ENCODE results near the gene FAM156A. TPM values are rescaled to one million over a fixed set of nuclear protein-coding genes. Genes with fewer than 3 reads are reported as not detected.
"Not testable (repeated sequence)": the region's sequence is repeated elsewhere in the genome, so short reads cannot be mapped to it uniquely, and the experiment has no call there.

FAM156A gene, protein sequence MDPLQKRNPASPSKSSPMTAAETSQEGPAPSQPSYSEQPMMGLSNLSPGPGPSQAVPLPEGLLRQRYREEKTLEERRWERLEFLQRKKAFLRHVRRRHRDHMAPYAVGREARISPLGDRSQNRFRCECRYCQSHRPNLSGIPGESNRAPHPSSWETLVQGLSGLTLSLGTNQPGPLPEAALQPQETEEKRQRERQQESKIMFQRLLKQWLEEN
- polyA plus RNA-seq (ENCODE audit: insufficient read length in 3 of 3), result 10 to 100 TPM; 16.7 to 21.7 (median 19.3) TPM

DNA sequence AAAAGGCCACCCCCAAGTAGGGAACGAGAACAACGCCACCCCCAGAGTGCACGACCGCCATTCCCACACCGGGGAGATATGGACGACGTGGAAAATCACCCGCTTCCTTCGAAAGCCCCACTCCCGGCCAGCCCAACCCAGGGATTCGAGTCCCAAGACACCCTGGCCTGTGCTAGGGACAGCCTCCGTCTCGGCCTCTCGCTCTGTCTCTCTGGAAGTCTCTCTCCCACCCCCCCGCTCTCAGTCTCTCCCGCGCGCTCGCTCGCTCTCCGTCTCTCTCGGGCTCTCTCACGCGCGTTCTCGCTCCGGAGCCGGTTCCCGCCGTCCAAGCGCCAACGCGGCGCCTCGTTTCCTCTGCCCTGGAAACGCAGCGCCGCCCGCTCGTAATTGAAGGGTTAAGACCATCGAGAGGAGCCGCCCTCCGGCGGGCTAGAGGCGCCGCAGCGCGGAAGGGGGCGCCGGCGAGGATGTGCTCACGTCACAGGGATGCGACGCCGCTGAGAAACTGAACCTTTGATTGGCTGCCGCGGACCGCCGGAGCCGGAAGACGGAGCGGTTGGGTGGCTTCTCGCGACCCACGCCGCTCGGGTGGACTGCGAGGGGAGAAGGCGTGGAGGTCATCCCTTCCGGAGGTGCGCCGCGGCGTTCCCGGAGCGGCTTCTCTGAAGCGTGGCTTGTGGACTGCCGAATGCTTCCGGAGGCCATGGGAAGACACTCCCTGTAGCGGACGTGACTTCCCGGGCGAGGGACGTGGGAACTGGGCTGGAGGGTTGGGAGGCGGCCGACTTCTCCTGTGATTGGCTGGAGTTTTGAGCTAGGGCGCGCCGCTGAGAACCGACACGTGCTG, at the start of gene FAM156A:
Gene FAM156A (minus strand): TSS at position 406 of the 847 bp plus-strand sequence. CDS start 9,930 bp downstream, outside the sequence.
- DNase-seq (ENCODE audit: low read depth in 3 of 3, low spot score in 2 of 3), result not testable (repeated sequence)

DNA sequence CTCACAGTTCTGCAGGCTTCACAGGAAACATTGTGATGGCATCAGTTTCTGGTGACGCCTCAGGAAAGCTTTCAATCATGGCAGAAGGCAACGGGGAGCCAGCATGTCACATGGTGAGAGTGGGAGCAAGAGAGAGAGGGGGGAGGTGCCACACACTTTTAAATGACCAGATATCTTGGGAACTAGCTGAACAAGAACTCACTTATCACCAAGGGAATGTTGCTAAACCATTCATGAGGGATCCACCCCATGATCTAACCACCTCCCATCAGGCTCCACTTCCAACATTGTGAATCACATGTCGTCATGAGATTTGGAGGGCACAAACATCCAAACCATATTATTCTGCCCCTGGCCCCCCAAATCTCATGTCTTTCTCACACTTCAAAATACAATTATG, 47.0 kb upstream of the FAM156A start:
- DNase-seq (ENCODE audit: low read depth in 3 of 3, low spot score in 2 of 3), result no peak

- no peak for DNase-seq (ENCODE audit: low read depth in 3 of 3, low spot score in 2 of 3)
Observed at GRCh38 chrX:53004811-53005210, 46.5 kb upstream of the FAM156A start.

DNA sequence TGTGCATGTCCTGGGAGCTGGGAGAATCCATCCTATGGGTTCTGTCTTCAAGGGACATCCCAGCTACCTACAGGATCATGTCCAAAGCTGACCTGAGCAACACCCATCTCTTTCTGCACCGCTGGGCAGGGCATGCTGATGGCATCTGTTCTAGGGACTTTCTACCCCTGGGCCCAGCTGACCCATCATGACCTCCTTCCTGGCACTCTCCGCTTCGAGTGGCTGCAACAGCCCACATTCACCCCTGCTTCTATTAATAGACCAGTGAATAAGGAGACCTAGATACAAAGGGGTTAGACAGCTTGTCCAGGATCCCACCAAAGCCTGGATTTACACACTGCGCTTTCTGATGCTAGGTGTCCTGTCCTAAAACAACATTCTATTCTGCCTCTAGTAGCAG, 45.7 kb upstream of the FAM156A start:
- no peak for DNase-seq (ENCODE audit: low read depth in 3 of 3, low spot score in 2 of 3)

DNA sequence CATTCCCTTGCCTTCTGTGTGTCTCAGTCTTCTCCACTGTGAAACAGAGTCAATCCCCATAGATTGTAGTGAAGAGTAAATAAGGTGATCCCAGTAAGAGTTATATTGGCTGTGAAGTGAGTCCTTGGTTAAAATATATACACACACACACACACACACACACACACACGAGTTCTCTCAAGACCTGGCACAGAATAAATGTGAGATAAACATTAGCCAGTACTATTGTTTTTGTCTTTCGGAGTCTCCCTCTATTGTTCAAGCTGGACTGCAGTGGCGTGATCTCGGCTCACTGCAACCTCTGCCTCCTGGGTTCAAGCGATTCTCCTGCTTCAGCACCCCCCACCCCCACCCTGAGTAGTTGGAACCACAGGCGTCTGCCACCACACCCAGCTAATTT, 44.8 kb upstream of the FAM156A start:
- DNase-seq (ENCODE audit: low read depth in 3 of 3, low spot score in 2 of 3), result no peak

GRCh38 chrX:53001958-53002357, 43.6 kb upstream of the FAM156A start:
- no peak for DNase-seq (ENCODE audit: low read depth in 3 of 3, low spot score in 2 of 3)

DNA sequence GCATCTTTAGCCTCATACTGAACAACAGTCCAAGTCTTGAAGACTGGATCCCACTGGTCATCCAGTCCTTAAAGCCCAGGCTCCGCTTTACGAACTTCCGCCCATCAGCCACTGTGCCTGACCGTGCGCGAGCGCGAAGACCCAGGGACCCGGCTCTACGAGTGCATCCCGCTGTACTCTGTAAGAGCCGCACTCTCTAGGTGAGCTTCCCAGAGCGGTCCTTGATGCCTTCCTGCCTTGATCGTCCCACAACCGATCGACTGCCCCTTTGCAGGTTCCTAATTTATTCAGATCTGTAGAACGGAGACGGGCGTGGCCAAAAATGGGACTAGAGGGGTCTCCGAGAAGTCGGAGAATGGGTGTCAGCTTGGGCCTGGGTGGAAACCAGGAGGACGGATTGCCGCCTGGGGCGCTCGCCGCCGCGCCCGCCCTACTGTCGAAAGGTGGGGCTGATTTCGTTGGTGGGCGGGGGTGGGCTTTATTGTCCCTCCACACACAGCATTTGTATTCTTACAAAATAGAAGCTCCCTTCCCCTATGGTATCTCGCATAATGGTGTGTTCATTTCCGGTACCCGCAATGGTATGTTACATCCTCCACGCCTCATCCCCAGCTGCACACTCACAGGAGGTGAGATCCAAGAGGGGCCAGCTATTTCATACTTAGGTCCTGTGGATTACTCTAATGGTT, 42.3 kb upstream of the FAM156A start:
- DNase-seq (ENCODE audit: low read depth in 3 of 3, low spot score in 2 of 3), result no peak

- no peak for DNase-seq (ENCODE audit: low read depth in 3 of 3, low spot score in 2 of 3)
Observed at GRCh38 chrX:52995987-52996331, 37.6 kb upstream of the FAM156A start.

DNA sequence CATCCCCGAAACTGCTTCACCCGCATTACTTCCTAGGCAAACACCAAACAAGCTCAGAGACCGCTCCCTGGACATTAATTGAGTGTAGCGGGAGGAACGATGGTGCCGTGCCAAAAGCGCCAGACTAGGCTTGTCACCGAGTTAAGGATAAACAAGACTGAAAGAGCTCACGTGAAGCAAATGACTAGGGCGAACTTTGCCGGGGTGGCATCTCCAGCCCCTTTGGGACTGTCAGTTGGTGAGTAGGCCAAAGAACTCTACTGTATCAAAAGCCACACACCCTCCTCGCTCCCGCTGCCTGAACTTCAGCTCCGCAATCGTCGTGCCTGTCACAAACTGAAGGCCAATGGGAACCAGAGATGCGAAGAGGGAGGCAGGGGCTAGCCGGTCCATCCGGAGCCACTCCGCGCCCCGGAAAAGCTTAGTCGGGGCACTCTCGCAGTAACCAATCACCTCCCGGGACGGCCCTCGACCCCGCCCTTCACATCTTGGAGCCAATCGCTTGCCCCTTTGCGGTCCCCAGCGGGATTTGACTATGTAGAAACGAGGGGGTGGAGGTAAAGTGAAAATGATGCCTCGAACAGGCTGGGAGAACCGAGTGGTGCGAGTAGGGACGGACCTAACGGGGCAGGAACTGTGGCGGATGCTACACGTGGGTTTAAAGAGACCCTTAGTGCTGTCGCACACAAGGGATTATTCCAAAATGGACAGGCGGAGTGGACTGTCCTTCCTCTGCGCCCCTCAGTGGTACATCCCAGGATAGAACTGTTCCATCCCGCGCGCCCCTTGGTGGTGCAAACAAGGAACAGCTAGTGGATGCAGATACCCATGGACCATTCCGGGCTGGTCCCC, 37.0 kb upstream of the FAM156A start:
- peak; percentile 82 to 88 (median 85) for DNase-seq (ENCODE audit: low read depth in 3 of 3, low spot score in 2 of 3)

DNA sequence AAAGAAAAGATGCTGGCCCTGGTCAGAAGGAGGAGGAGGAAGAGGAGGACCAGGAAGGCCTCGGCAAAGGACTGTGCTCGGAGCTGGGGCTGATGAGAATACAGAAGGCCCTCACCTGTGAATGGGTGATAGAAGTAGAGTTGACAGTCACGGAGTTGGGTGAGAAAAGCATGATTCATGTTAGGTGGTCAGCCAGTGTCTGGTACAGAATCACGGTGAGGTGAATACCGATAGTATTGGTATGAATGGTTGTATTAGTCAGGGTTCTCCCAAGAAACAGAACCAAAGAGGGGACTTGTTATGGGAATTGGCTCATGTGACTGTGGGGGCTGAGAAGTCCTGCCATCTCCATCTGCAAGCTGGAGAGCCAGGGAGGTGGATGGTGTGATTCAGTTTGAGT, 32.5 kb upstream of the FAM156A start:
- no peak for DNase-seq (ENCODE audit: low read depth in 3 of 3, low spot score in 2 of 3)

- DNase-seq (ENCODE audit: low read depth in 3 of 3, low spot score in 2 of 3), result not testable (repeated sequence)
Observed at GRCh38 chrX:52990011-52990631, 31.8 kb upstream of the FAM156A start.

- no peak for DNase-seq (ENCODE audit: low read depth in 3 of 3, low spot score in 2 of 3)
Observed at GRCh38 chrX:52988985-52989917, 30.9 kb upstream of the FAM156A start.

- DNase-seq (ENCODE audit: low read depth in 3 of 3, low spot score in 2 of 3), result no peak
Observed at GRCh38 chrX:52983321-52984000, 25.1 kb upstream of the FAM156A start.

- no peak for DNase-seq (ENCODE audit: low read depth in 3 of 3, low spot score in 2 of 3)
Observed at GRCh38 chrX:52979993-52980392, 21.7 kb upstream of the FAM156A start.

DNA sequence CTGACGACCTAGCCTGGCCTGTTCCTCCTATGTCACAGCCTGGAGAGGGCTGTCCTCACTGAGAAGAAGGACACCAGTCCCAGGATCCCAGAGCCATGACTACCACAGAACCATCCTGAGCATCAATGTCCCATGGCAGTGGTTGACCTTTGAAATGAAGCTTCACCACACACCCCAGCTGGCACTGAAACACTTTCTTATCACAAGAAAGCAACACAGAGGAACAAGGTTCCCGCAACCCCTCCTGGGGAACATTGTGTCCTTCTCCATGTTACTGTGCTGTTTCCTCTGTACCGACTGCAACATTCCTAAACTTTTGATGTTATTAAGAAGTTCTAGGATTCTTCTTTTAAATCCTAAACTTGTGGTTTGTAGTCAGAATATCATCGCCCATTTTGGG, 21.2 kb upstream of the FAM156A start:
- DNase-seq (ENCODE audit: low read depth in 3 of 3, low spot score in 2 of 3), result no peak

DNA sequence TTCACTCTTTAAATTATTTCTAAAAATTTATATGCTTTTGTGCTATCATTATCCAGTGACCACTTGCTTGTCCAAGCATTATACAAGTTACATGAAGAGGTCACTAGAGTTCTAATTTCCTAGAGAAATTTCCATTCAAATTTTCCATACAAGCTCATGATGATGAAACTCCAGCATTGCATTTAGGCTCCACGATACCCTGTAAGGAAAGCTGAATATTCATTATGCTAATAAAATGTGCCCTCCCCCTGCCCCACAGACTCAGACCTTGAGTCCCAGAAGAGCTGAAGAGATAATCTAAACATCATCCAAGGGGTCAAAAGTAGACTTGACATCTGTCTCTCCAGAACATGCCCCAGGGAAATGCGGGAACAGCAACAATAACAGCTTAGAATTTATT, 19.6 kb upstream of the FAM156A start:
- DNase-seq (ENCODE audit: low read depth in 3 of 3, low spot score in 2 of 3), result no peak

DNA sequence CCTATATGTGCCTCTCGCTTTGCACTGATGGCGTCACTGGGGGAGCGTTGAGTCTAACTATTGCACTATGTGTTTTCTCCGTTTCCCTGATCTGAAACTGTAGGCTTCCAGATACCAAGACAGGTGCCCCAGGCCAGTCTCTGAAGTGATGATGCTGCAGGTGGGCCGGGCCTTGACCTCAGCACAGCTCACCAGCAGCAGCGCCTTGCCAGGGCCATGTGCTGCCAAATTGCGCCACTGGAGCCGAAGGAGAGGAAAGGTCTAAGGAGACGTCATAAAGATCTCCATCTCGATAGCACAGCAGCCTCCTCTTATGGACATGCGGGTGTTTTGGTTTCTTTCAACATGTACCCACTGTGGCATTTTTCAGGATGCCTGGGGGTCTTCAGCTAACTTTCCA, 17.3 kb upstream of the FAM156A start:
- not testable (repeated sequence) for DNase-seq (ENCODE audit: low read depth in 3 of 3, low spot score in 2 of 3)

DNA sequence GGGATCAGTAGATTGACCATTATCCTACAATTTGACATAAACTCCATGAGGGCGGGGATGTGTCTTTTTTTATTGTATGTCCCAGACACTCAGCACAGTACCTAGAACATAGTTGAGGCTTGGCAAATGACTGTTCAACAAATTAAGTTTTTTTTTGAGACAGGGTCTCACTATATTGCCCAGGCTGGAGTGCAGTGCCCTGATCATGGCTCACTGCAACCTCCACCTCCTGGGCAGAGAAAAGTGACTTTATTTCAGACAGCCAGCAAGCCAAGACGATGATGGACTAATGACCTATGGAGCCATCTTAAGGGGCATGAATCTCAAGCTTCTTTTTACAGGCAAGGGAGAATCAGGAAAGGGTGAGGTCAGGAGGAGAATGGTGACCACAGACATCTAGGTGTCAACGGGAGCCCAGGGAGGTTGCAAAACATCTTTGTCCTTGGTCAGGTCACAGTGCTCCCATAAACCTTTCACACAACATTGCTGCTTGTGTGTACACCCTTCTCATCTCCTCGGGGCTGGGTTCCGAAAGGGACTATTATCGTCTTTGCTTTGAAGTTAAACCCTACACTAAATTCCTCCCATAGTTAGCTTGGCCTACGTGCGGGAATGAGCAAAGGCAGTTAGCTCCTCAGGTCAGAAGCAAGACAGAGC, 16.1 kb upstream of the FAM156A start:
- not testable (repeated sequence) for DNase-seq (ENCODE audit: low read depth in 3 of 3, low spot score in 2 of 3)

Data from right renal cortex interstitium (tissue), 3 donors.